GM12878 (cell line): Measurements from ENCODE around the gene CNST. TPM values are rescaled to one million over a fixed set of nuclear protein-coding genes. Genes with fewer than 3 reads are reported as not detected.

Experiments
- ATAC-seq: fragments of 200-7000 bp; cut with Tn5 transposase; 3 replicates; pipeline ENCODE4 v1.9.1; 2020; ENCODE audit warnings: mild to moderate bottlenecking, moderate library complexity
- BruUV-seq: library from RNA; stranded (reverse); fragments of 400-500 nt; replicated peaks from 2 replicates; lab custom pipeline; 2021; lab: Mats Ljungman, UMichigan
- CTCF ChIA-PET: fragments of 300-600 bp; sonication (Branson Sonifier 250); formaldehyde crosslinking; extraction: SDS; loops from one replicate; lab custom pipeline; 2021; ENCODE audit warnings: inconsistent platforms; lab: Yijun Ruan, JAX
- POLR2A ChIA-PET: fragments of 350-600 bp; formaldehyde crosslinking; extraction: SDS; loops from one replicate; lab custom pipeline; 2021; ENCODE audit warnings: inconsistent platforms; lab: Charles Lee
- RAD21 ChIA-PET: fragments of 300-600 bp; sonication (Branson Sonifier 250); formaldehyde crosslinking; loops from one replicate; lab custom pipeline; 2023; ENCODE audit warnings: antibody characterized with exemption; ENCODE audit not compliant: unreplicated experiment; lab: Charles Lee
- SMC1A ChIA-PET: fragments of 300-600 bp; sonication (Branson Sonifier 250); formaldehyde crosslinking; loops from one replicate; lab custom pipeline; 2023; ENCODE audit not compliant: unreplicated experiment, uncharacterized antibody; lab: Charles Lee
- DNase-seq: peaks from one replicate; pipeline ENCODE4 v3.0.0-alpha.2; 2011; ENCODE audit warnings: low read depth, low spot score
- FAIRE-seq: peaks from 3 replicates; lab custom pipeline; 2011; peaks lifted over from hg19 to GRCh38; lab: Jason Lieb, UNC
- H2AFZ ChIP-seq: 2 replicates; pipeline ENCODE4 v1.6.0; 2011; ENCODE audit warnings: low read depth, low read length, control low read depth; ENCODE audit not compliant: control insufficient read depth
- H3K27ac ChIP-seq: 2 replicates; pipeline ENCODE4 v1.5.1; 2011; ENCODE audit warnings: control low read depth; ENCODE audit not compliant: control insufficient read depth, insufficient read depth
- H3K27me3 ChIP-seq, 2 experiments: replicated peaks in 1 of 2; 2 replicates each; pipeline versions ENCODE4 v1.6.0 to v1.6.1; 2011; ENCODE audit warnings: low read length in 1 of 2; ENCODE audit not compliant: control insufficient read depth in 2 of 2, insufficient read depth in 2 of 2
- H3K36me3 ChIP-seq, 2 experiments: 2 replicates each; pipeline ENCODE4 v1.5.1; 2011; ENCODE audit warnings: low read length in 1 of 2; ENCODE audit not compliant: control insufficient read depth in 2 of 2, insufficient read depth in 2 of 2
- H3K4me1 ChIP-seq: 2 replicates; pipeline ENCODE4 v1.6.1; 2011; ENCODE audit warnings: mild to moderate bottlenecking, low read length, moderate library complexity, mixed read lengths; ENCODE audit not compliant: control insufficient read depth, insufficient read depth
- H3K4me2 ChIP-seq: 2 replicates; pipeline ENCODE4 v1.6.0; 2011; ENCODE audit warnings: control low read depth; ENCODE audit not compliant: control insufficient read depth, insufficient read depth
- H3K4me3 ChIP-seq: fragments of 200-600 bp; sonication (generic); 2 replicates; pipeline ENCODE4 v1.5.1; 2016
- H3K79me2 ChIP-seq: 2 replicates; pipeline ENCODE4 v1.6.0; 2011; ENCODE audit warnings: low read length; ENCODE audit not compliant: control insufficient read depth, insufficient read depth
- H3K9ac ChIP-seq: 2 replicates; pipeline ENCODE4 v1.8.0; 2011; ENCODE audit warnings: low read length, control low read depth, mixed read lengths; ENCODE audit not compliant: control insufficient read depth, insufficient read depth
- H3K9me3 ChIP-seq: replicated peaks from 3 replicates; pipeline ENCODE4 v1.5.1; 2011; ENCODE audit warnings: mild to moderate bottlenecking, low read length; ENCODE audit not compliant: control insufficient read depth, insufficient read depth
- H4K20me1 ChIP-seq: 2 replicates; pipeline ENCODE4 v1.6.0; 2011; ENCODE audit not compliant: control insufficient read depth, insufficient read depth
- ATF3 ChIP-seq: IDR thresholded peaks from 2 replicates; pipeline ENCODE4 v1.6.1; 2011; ENCODE audit warnings: low read depth, mild to moderate bottlenecking, low read length, moderate library complexity, borderline replicate concordance; ENCODE audit errors: extremely low read depth
- CTCF ChIP-seq, 3 experiments: IDR thresholded peaks in 2 of 3; conservative IDR thresholded peaks in 1 of 3; 2 replicates each; pipeline ENCODE4 v1.5.1; 2011; ENCODE audit warnings: low read depth in 3 of 3, low read length in 3 of 3, mild to moderate bottlenecking in 3 of 3, control low read depth in 2 of 3, moderate library complexity in 2 of 3, inconsistent platforms in 1 of 3, mixed read lengths in 1 of 3; ENCODE audit not compliant: control insufficient read depth in 2 of 3, insufficient read depth in 1 of 3; ENCODE audit errors: extremely low read depth in 1 of 3
- E4F1 ChIP-seq: fragments of 450-650 bp; IDR thresholded peaks from 2 replicates; pipeline ENCODE4 v1.6.1; 2018; ENCODE audit warnings: borderline replicate concordance, mild to moderate bottlenecking; ENCODE audit not compliant: partially characterized antibody
- ESRRA ChIP-seq: IDR thresholded peaks from 2 replicates; pipeline ENCODE4 v1.6.1; 2012; ENCODE audit warnings: mild to moderate bottlenecking, low read length, improper control_type of control experiment
- IKZF1 ChIP-seq: fragments of 450-650 bp; conservative IDR thresholded peaks from 2 replicates; pipeline ENCODE4 v1.6.1; 2017; ENCODE audit warnings: antibody characterized with exemption, mild to moderate bottlenecking
- PAX8 ChIP-seq: fragments of 450-650 bp; IDR thresholded peaks from 2 replicates; pipeline ENCODE4 v1.6.1; 2017; ENCODE audit warnings: mild to moderate bottlenecking, moderate library complexity
- SMAD5 ChIP-seq: IDR thresholded peaks from 2 replicates; pipeline ENCODE4 v1.6.1; 2016; ENCODE audit warnings: antibody characterized with exemption, low read depth
- ZNF274 ChIP-seq: IDR thresholded peaks from one replicate; pipeline ENCODE4 v1.8.0; 2011; ENCODE audit not compliant: insufficient read length, insufficient read depth
- ZNF622 ChIP-seq: fragments of 450-650 bp; IDR thresholded peaks from 2 replicates; pipeline ENCODE4 v1.6.1; 2017; ENCODE audit warnings: mild to moderate bottlenecking, inconsistent platforms
- ZNF687 ChIP-seq: fragments of 450-650 bp; IDR thresholded peaks from 2 replicates; pipeline ENCODE4 v1.6.1; 2017; ENCODE audit warnings: mild to moderate bottlenecking, moderate library complexity
- ZSCAN29 ChIP-seq: fragments of 450-650 bp; IDR thresholded peaks from 2 replicates; pipeline ENCODE4 v1.6.1; 2017; ENCODE audit warnings: mild to moderate bottlenecking, moderate library complexity
- WGBS: methylation state at CpG from one replicate; pipeline ENCODE4 v1.1.6; 2016; ENCODE audit warnings: low lambda C conversion rate; ENCODE audit not compliant: insufficient replicate concordance, insufficient coverage; ENCODE audit errors: missing lambda C conversion rate; 5-methylcytosine and 5-hydroxymethylcytosine counted together
- in situ Hi-C: fragments of 300-500 bp; cut with MboI; formaldehyde crosslinking; loops from 9 replicates; pipeline ENCODE4 v1.14.3; 2018; ENCODE audit warnings: mixed read lengths
- intact Hi-C: fragments of 100-400 bp; cut with micrococcal nuclease; formaldehyde crosslinking; loops from one replicate; pipeline ENCODE4 v1.14.2; 2022; ENCODE audit not compliant: unreplicated experiment
- polyA plus RNA-seq, 11 experiments: library from polyadenylated mRNA; depleted of rRNA in 4 of 11; unstranded in 6 of 11; stranded (reverse) in 5 of 11; fragments of >200 nt; fragmentation: Nextera tagmentation in 4 of 11; fragmentation: Illumina TruSeq in 1 of 11; extraction: Ambion mirVana in 4 of 11; extraction: Trizol in 1 of 11; gene quantifications; 1 replicate in 1 of 11; 2 replicates in 10 of 11; pipeline versions ENCODE4 v1.2.1 to v1.2.3, GENCODE V29; 2011 to 2016; ENCODE audit warnings: inconsistent platforms in 2 of 11, missing spikeins in 2 of 11, low read depth in 1 of 11
- total RNA-seq, 4 experiments: library from RNA; depleted of rRNA in 3 of 4; stranded (reverse); fragments of >200 nt in 3 of 4; fragmentation: Illumina TruSeq in 1 of 4; extraction: Trizol in 1 of 4; gene quantifications; 2 replicates each; pipeline versions ENCODE4 v1.2.1 to v1.2.3, GENCODE V29; 2013 to 2021

CNST gene
- total and polyA plus RNA-seq, 10 of the 15 experiments (the other 5 are each of a cell fraction or from before 2014, with no cell fraction given) = 4.8 to 16.2 (median 12.3) TPM

- intact Hi-C loops (no loop called here), in situ Hi-C loops (no loop called here)
- ATAC-seq (no peak), DNase-seq (no peak), FAIRE-seq (no peak)
- Histone ChIP-seq H4K20me1 (no peaks in the 10 kb centered on the region), H3K4me3 (no peak overlapping the region), H3K9ac (no peak overlapping the region), H3K79me2 (no peaks in the 10 kb centered on the region), H3K9me3 (no peaks in the 10 kb centered on the region; the same call in 2 of the 3 replicates), H2AFZ (no peak overlapping the region), H3K4me1 (no peaks in the 10 kb centered on the region), H3K36me3 (no peaks in the 10 kb centered on the region), H3K27ac (no peak overlapping the region), H3K27me3 (no peaks in the 10 kb centered on the region), H3K4me2 (no peak overlapping the region)
- ChIA-PET RAD21 (no interaction called here), CTCF (interaction anchor here (0.7 to 1.7 kb wide), 2 partner anchors 10 kb away, joined by 3 to 10 read pairs; no protein-coding TSS in a partner anchor), SMC1A (no interaction called here), POLR2A (no interaction called here)
- no TSS peak for BruUV-seq
- WGBS = 15% methylated on average over 1 of the region's 1 CpG
- no peak for TF ChIP-seq ATF3
- TF ChIP-seq CTCF (IDR thresholded peaks at IDR 0.05 in 2 of 3, conservative IDR thresholded peaks at IDR 0.05 in 1 of 3; ENCODE audit: control insufficient read depth in 2 of 3, extremely low read depth in 1 of 3, insufficient read depth in 1 of 3, low read depth in 3 of 3, low read length in 3 of 3) = no peak
- TF ChIP-seq PAX8 = no peak
- TF ChIP-seq ZNF274 = no peak
- TF ChIP-seq ZNF622 = no peak
- no peak for TF ChIP-seq E4F1
- TF ChIP-seq SMAD5 = no peak
- no peak for TF ChIP-seq IKZF1
- TF ChIP-seq ZNF687 = no peak
- TF ChIP-seq ZSCAN29 = no peak
- TF ChIP-seq ESRRA = no peak
Observed at GRCh38 chr1:246679794-246680177, 113.5 kb downstream of the CNST start.
